HG03575 (cell line): ENCODE data around the gene PLAU.
"Not testable (repeated sequence)": the region's sequence is repeated elsewhere in the genome, so short reads cannot be mapped to it uniquely, and the experiment has no call there.

Experiments used
- ATAC-seq: cut with Tn5 transposase; IDR thresholded peaks from one replicate; pipeline ENCODE4 v1.9.1; 2021; ENCODE audit not compliant: unreplicated experiment, insufficient number of reproducible peaks, low FRiP score; ENCODE audit errors: extremely low read depth

The PLAU gene

DNA sequence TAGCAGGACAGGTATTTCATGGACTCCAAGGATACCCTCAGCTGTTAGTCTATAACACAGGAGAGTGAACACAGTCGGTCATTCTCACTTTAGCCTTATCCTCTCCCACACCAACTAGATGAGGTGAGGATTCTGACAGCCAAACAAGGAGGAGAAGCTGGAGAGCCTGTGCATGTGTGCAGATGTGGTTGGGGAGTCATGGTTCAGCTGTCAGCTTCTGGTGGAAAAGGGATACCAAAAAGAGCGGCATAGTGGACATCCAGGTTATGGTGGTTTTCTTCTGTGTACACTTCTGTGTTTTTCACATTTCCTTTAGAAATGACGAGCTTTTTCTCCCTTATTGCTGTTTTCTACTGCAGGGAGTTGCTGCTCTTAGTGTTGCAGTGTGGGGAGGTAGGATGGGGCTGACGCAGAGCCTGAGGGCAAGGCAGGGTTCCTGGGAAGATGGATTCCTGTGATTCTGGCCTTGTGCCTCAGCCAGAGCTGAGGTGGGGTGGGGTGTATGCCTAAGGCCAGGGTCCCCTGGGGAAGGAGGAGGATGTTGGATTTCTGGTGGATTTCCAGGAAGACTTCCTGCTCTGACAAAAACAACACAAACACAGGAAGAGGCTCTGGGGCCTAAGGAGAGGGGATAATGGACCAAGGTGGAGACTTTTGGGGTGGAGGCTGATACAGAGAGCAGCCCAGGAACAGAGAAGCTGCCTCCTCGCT is 26.6 kb downstream of the PLAU start:
- ATAC-seq, result no peak

DNA sequence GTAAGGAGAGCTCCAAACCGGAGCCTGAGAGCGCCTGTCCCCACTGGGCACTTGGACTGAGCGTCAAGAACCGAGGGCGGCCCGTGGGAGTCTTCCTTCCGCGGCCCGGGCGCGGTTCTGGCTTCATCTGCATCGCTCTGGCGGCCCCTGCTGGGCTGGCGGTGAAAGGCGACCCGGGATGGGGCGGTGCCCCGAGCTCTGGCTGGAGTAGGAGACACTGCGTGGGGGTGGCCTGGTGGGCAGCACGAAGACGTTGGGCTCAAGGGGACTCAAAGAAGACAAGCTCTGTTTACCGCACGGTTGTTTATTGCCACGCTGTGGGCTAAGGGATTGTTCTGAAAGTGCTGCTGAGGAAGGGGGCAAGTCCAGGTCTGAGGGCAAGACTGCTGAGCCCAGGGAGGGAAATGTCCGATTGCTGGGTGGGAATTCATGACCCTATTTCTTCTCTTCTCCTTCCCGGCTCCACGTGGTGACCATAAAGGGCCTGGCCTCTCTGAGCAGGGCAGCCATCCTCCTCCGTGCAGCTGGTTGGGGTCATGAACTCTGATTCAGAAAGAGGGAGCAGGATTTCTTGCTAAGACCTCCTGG is 29.8 kb downstream of the PLAU start:
- no peak for ATAC-seq

DNA sequence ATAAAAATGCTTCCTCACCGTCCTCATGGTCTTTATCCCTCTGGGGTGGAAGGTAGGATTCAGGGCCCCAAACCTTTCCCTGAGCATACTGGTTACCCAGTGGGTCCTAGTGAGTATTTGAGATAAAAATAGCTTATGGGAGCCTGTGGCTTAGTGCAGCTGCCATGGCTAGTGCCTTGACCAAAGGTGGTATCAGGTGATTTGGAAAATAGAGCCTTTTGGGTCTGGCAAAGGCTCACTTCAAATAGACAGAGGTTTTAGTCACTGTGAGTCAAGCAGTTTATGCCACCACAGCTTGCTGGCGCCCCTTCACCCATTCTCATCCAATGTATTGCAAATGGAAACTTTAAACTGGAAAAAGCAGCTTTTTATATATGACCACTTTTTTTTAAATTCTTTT is 30.4 kb downstream of the PLAU start:
- no peak for ATAC-seq

DNA sequence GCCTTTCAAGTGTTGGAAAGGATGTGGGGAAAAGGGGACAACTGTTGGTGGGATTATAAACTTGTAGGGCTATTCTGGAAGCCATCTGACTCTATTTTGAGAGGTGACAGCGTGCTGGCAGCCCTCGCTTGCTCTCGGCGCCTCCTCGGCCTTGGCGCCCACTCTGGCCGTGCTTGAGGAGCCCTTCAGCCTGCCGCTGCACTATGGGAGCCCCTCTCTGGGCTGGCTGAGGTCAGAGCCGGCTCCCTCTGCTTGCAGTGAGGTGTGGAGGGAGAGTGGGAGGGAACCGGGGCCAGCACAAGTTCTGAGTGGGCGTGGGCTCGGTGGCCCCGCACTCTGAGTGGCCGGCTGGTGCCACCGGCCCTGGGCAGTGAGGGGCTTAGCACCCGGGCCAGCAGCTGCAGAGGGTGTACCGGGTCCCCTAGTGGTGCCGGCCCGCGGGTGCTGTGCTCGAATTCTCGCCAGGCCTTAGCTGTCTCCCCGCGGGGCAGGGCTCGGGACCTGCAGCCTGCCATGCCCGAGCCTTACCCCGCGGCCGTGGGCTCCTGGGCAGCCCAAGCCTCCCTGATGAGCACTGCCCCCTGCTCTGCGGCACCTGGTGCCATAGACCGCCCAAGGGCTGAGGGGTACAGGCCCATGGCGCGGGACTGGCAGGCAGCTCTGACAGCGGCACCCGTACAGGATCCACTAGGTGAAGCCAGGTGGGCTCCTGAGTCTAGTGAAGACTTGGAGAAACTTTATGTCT is 33.6 kb downstream of the PLAU start:
- ATAC-seq, result no peak

DNA sequence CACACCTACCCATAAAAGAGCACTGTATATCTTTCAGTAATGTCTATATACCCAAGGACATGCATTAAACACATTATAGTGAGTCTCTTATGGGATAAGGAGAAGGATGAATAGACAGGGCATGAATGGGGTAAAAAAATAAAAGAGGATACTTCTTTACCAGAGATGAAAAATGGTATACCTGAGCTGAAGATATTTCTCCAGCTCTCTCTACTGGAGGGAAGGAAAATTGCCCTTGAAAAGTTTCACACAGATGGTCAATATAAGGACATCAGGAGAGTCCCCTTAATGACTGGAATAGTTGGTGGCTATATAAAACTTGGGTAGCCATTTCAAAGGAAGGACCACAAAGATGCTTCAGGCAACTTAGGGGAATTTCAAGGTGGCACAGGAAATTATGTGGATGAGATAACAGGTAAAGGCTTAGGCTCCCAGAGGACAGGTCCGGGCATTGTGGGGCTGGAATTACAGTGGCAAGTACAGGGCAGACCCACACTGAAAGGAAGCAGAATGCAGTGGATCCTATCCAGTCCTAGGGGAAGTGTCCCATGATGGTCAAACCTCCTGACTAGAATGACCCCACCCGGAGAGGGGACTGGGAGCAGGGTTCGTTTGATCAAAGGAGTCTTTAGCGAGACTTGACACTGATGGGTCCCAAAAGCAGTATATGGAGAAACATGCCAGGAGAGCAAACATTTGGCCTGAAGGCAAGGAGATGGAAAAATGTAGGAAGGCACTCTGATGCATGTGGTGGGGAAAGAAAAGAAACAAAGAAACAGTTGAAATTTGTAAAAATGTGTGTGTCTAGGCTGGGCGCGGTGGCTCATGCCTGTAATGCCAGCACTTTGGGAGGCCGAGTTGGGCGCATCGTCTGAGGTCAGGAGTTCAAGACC is 35.6 kb downstream of the PLAU start:
- ATAC-seq, result no peak

DNA sequence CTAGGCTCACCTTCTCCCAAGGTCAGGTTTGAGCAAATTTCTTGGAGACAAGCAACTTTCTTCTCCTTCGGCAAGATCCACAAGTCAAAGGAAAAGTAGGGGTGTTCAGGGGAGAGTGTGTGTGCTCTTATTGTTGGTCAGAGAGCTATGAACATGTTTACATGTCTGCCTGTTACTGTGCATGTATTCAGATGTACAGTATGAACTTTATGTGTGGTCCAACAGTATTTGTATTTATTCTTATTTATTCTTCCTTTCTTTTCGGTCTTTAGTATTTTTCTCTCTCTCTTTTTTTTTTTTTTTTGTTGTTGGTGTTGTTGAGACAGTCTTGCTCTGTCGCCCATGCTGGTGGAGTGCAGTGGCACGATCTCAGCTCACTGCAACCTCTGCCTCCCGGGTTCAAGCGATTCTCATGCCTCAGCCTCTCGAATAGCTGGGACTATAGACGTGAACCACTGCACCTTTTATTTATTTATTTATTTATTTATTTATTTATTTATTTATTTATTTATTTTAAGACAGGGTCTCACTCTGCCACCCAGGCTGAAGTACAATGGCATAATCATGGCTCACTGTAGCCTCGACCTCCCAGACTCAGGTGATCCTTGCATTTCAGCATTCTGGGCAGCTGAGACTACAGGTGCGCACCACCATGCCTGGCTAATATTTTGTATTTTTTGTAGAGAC is 38.2 kb downstream of the PLAU start:
- ATAC-seq, result no peak

DNA sequence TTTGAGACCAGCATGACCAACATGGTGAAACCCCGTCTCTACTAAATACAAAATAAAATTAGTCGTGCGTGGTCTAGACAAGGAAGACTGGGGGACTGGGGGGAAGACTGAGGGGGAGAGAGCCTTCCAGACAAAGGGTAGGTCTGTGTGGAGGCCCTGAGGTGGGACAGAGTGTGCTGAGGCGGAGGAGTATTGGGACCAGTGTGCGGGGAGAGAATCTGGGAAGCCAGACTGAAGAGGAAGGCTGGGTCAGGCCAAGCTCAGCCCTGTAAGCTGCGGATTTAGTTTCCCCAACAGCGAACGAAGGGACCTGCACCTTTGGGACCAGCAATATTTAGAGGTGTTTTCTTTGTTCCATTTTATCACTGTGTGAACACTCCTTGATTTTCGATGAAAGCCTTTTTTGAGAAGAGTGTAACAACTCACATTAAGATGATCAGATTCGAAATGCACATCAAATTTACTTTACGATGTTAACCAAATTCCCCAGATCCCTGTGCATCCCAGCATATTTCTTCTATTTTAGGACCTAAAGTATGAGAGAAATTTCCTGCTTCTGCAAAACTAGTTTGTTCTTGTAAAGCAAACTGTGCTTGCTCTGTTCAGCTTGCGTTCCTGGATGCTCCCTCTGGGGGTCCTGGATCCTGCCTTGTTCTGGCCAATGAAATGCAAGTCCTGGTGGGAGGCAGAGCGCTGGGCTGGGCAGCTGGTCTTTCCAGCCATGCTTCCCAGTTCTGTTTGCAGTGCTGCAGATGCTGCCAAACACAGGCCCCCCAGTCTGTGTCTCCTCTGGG is 39.4 kb downstream of the PLAU start:
- ATAC-seq, result no peak

DNA sequence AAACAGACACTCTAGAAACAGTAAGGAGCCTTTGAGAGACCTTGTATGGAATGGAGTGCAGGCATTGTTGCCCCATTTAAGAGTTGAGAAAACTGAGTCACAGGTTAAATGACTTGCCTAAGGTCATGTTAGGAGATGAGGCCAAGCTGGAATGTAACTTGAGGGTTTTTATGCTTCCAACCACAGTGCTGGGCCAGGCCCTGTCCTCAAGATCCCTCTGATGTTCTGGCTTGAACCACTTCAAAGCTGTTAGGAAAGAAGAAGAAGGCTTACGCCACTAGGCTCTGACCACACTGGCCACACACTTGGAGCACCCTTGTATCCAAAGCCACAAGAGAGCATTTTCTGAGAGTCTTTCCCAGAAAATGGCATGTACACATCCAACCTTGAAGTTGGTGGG is 42.7 kb downstream of the PLAU start:
- no peak for ATAC-seq

DNA sequence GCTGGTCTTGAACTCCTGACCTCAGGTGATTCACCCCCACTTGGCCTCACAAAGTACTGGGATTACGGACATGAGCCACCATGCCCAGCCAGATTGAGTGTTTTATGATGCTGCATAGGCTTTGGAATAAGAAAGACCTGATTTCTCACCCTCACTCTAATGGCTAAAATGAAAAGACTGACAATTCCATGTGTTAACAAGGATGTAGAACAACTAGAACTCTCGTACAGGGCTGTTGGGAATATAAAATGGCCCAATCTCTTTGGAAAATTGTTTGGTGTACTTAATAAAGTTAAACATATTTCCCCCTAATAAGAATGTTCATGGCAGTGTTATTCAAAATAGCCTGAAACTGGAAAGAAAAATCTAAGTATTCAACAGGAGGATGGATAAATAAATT is 43.8 kb downstream of the PLAU start:
- ATAC-seq, result no peak

DNA sequence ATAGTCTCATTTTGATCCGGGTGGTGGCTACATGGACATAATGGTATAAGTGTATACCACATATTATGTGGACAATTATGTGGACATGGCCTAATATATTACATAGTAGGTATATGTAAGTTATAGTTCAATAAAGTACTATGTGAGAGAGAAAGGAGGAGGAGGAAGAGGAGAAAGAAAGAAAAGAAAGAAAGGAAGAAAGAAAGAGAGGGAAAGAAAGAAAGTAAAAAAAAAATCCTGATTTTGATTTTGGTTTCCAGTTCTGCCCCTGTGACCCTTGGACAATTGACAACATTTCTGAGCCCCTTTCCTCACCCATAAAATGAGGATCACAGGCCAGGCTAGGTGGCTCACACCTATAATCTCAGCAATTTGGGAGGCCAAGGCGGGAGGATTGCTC is 44.8 kb downstream of the PLAU start:
- ATAC-seq, result no peak

DNA sequence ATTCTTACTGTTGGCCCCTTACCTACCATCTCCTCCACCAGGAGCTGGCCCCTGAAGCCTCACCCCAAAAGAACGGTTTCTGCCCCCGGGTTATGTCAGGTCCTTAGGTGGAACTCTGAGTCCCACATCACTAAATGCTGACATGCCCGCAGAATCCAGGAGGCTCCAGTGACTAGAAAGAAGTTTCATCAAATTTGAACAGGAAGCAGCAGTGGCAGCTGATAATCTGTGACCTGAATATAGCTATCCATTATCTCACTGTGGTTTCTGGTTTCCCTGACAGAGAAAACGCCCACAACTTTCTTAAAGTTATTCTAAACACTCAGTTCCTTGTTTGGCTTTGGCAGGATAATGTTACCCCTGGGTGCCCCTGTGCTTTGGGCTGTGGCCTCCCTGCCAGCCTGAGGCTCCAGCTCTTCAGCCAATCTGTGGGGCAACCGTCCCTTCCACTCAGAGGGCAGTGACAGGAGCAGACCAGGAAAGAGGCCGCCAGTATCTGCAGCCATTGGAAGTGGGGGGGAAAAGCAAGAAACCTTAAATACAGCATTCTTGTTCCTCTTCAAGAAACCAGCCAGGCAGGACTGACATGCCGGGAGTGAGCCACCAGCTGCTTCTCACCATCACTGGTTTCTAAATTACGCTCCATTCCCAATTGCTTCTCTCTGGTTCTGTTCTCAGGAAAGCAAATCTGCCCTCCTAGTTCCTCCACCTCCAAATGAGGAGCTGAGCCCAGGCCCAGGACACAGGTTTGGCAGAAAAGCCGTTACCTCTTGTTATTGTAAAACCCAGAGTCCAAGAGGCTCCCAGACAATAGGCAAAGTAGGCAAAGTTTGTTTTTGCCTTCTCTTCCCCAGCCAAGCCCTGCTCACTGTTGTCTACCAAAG is 45.8 kb downstream of the PLAU start:
- ATAC-seq, result no peak

DNA sequence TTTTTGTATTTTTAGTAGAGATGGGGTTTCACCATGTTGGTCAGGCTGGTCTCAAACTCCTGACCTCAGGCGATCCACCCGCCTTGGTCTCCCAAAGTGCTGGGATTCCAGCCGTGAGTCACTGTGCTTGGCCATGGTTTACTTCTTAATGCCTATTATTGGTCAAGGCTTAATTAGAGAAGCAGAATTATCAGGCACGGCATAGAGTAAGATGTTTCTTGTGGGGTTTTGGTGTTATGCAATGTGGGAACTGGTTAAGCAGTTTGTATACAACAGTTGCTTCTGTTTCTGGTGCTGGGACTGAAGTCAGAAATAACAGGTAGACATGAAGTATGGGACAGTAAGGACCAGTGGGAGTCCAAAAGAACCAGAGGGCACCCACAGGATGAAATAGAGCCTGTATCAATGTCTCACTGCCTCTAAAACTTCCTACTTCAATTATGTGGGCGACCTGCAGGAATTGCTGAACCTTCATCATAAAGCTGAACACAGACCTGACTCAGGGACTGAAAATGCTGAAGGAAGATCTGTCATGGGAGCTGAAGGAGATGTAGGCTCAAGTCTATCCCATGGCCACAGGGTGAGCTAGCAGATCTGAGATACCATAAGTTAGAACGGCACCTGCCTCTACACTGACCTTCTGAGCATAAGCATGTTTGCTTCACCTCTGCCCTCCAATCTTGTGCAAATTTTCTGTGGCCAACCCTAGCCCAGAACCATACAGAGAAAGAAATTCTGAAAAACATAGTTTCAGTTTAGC is 48.7 kb downstream of the PLAU start:
- no peak for ATAC-seq

DNA sequence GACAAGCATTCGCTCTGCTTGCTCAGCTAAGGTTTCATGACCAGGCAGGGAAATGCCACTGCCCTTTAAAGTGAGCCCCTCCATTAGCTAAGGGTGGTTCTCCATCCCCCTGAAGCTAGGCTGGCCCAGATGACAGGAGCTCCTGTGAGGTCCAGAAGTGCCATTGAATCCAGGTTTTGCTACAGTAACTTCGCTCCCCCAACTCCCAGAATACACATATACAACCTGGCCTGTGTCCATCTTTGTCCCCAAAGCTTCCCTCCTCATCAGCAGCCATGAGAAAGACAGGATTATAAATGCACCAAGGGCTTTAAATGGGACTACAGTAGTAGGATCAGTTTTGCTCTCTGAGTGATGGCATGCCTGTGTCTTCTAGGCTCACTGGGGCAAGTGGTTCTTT is 51.5 kb downstream of the PLAU start:
- no peak for ATAC-seq

DNA sequence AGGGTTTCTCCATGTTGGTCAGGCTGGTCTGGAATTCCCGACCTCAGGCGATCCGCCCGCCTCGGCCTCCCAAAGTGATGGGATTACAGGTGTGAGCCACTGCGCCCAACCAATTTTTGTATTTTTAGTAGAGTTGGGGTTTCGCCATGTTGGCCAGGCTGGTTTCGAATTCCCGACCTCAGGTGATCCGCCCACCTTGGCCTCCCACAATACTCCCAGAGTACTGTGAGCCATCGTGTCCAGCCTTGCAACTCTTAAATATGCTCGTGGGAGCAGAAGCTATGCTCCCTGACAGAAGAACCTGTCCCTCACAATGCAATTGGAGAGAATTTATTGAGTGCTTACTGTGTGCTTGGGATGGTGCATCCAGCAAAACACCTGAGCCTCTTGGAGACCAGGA is 52.6 kb downstream of the PLAU start:
- not testable (repeated sequence) for ATAC-seq

DNA sequence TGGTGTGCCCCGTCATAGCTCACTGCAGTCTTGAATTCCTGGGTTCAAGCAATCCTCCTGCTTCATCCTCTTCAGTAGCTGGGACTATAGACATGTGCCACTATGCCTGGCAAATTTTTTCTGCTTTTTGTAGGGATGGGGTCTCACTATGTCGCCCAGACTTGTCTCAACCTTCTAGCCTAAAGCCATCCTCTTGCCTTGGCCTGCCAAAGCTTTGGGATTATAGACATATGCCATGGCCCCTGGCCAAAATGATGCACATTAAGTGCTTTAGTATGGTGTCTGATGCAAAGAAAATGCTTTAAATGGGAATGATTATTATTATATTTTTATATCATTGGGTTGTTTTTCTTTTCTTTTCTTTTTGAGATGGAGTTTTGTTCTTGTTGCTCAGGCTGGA is 53.8 kb downstream of the PLAU start:
- ATAC-seq, result no peak

DNA sequence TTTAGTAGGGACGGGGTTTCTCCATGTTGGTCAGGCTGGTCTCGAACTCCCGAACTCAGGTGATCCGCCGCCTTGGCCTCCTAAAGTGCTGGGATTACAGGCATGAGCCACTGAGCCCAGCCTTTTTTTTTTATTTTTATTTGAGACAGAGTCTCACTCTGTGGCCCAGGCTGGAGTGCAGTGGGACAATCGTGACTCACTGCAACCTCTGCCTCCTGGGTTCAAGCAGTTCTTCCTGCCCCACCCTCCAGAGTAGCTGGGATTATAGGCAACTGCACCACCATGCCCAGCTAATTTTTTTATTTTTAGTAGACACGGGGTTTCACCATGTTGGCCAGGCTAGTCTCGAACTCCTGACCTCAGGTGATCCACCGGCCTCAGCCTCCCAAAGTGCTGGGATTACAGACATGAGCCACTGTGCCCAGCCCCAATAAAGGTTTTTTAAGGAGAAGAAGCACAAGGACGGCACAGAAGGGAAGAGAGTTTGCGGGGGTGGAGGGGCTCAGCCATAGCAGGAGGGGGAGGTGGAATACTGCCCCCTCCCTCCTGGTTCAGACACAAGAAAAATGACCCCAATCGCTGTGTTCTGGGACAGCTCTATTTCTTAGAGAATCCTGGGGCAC is 54.4 kb downstream of the PLAU start:
- ATAC-seq, result not testable (repeated sequence)
